Dedifferentiated amniotic fluid mesenchymal stem cell (primary cell): Measurements from ENCODE around the gene RBM46.

Experiments
- DNase-seq: peaks from one replicate; pipeline ENCODE4 v3.0.0-alpha.2; 2016; ENCODE audit errors: extremely low spot score

RBM46 gene

GRCh38 chr4:154781126-154781982 lies at the start of gene RBM46:
Gene RBM46 (plus strand): TSS chr4:154781272. CDS start chr4:154796753, 15,481 bp downstream.
- no peak for DNase-seq

GRCh38 chr4:154731756-154732155 lies 49.3 kb upstream of the RBM46 start:
- no peak for DNase-seq

- DNase-seq = no peak
These were observed 48.4 kb upstream of the RBM46 start for GRCh38 chr4:154732669-154733068.

GRCh38 chr4:154736770-154737169 lies 44.3 kb upstream of the RBM46 start:
- no peak for DNase-seq

GRCh38 chr4:154738426-154738825 lies 42.6 kb upstream of the RBM46 start:
- no peak for DNase-seq

- no peak for DNase-seq
These were observed 42.0 kb upstream of the RBM46 start for GRCh38 chr4:154739111-154739510.

GRCh38 chr4:154740462-154740861 lies 40.6 kb upstream of the RBM46 start:
- DNase-seq = no peak

- no peak for DNase-seq
These were observed 39.9 kb upstream of the RBM46 start for GRCh38 chr4:154741131-154741665.

- DNase-seq = no peak
These were observed 38.9 kb upstream of the RBM46 start for GRCh38 chr4:154741922-154742850.

- no peak for DNase-seq
These were observed 37.3 kb upstream of the RBM46 start, which contains the start of gene LRAT for GRCh38 chr4:154743683-154744340. Gene LRAT (plus strand): TSS chr4:154744000. CDS start chr4:154744327, 327 bp downstream.

GRCh38 chr4:154744341-154744926 lies 36.6 kb upstream of the RBM46 start:
- DNase-seq = no peak

- DNase-seq = no peak
These were observed 23.4 kb upstream of the RBM46 start for GRCh38 chr4:154757713-154758112.

GRCh38 chr4:154760895-154761294 lies 20.2 kb upstream of the RBM46 start:
- no peak for DNase-seq

- DNase-seq = no peak
These were observed 2.8 kb upstream of the RBM46 start for GRCh38 chr4:154778264-154778663.

GRCh38 chr4:154779362-154779947 lies 1.6 kb upstream of the RBM46 start:
- peak; percentile 74 for DNase-seq

GRCh38 chr4:154781983-154782293 lies 866 bp downstream of the RBM46 start:
- DNase-seq = no peak

GRCh38 chr4:154807042-154807630 lies 26.1 kb downstream of the RBM46 start:
- peak; percentile 75 for DNase-seq

GRCh38 chr4:154818230-154818629 lies 37.2 kb downstream of the RBM46 start:
- no peak for DNase-seq

- DNase-seq = peak; percentile 84
These were observed 41.7 kb downstream of the RBM46 start for GRCh38 chr4:154822775-154823174.

- no peak for DNase-seq
These were observed 55.0 kb downstream of the RBM46 start for GRCh38 chr4:154836030-154836429.

- no peak for DNase-seq
These were observed 55.4 kb downstream of the RBM46 start for GRCh38 chr4:154836513-154836912.
